Keratinocyte (primary cell): ENCODE results near the gene MSL3B.
A peak's percentile ranks its signal among the peaks of the same experiment; 100 is the strongest.

Experiments used
- DNase-seq: peaks from one replicate; pipeline ENCODE4 v3.0.0-alpha.2; 2011; ENCODE audit warnings: low read depth, missing footprints, low spot score
- FAIRE-seq: peaks from 2 replicates; lab custom pipeline; 2011; peaks lifted over from hg19 to GRCh38; lab: Jason Lieb, UNC
- H2AFZ ChIP-seq: 2 replicates; pipeline ENCODE4 v1.6.0; 2012; ENCODE audit warnings: low read length, control low read depth, inconsistent platforms; ENCODE audit not compliant: control insufficient read depth
- H3K27ac ChIP-seq: 2 replicates; pipeline ENCODE4 v1.5.1; 2011; ENCODE audit warnings: low read length; ENCODE audit not compliant: control insufficient read depth, insufficient read depth
- H3K27me3 ChIP-seq: 3 replicates; pipeline ENCODE4 v1.6.0; 2011; ENCODE audit warnings: low read length; ENCODE audit not compliant: control insufficient read depth, insufficient read depth; ENCODE audit errors: extremely low read depth
- H3K36me3 ChIP-seq, 2 experiments: 2 replicates in 1 of 2; 3 replicates in 1 of 2; pipeline ENCODE4 v1.5.1; 2011; ENCODE audit warnings: low read length in 2 of 2, mild to moderate bottlenecking in 1 of 2; ENCODE audit not compliant: control insufficient read depth in 2 of 2, insufficient read depth in 2 of 2; ENCODE audit errors: extremely low read depth in 1 of 2
- H3K4me1 ChIP-seq: 3 replicates; pipeline ENCODE4 v1.5.1; 2011; ENCODE audit warnings: low read length; ENCODE audit not compliant: control insufficient read depth, insufficient read depth; ENCODE audit errors: extremely low read depth
- H3K4me2 ChIP-seq: 3 replicates; pipeline ENCODE4 v1.6.0; 2011; ENCODE audit warnings: low read depth, low read length; ENCODE audit not compliant: control insufficient read depth, insufficient read depth; ENCODE audit errors: extremely low read depth
- H3K4me3 ChIP-seq, 3 experiments: fragments of 200-600 bp in 1 of 3; sonication (generic) in 1 of 3; 2 replicates in 2 of 3; 3 replicates in 1 of 3; pipeline ENCODE4 v1.5.1; 2011 to 2016; ENCODE audit warnings: low read length in 3 of 3, mild to moderate bottlenecking in 3 of 3, control low read depth in 2 of 3, inconsistent platforms in 1 of 3, low read depth in 1 of 3, mixed read lengths in 1 of 3, mixed run types in 1 of 3, moderate library complexity in 1 of 3; ENCODE audit not compliant: control insufficient read depth in 2 of 3, insufficient read depth in 2 of 3; ENCODE audit errors: extremely low read depth in 1 of 3
- H3K79me2 ChIP-seq: 2 replicates; pipeline ENCODE4 v1.6.0; 2012; ENCODE audit warnings: low read length; ENCODE audit not compliant: control insufficient read depth, insufficient read depth
- H3K9ac ChIP-seq: 3 replicates; pipeline ENCODE4 v1.6.0; 2011; ENCODE audit warnings: low read length; ENCODE audit not compliant: control insufficient read depth, insufficient read depth; ENCODE audit errors: extremely low read depth
- H3K9me1 ChIP-seq: 3 replicates; pipeline ENCODE4 v1.6.0; 2011; ENCODE audit warnings: low read length; ENCODE audit not compliant: control insufficient read depth, insufficient read depth; ENCODE audit errors: extremely low read depth
- H3K9me3 ChIP-seq: 2 replicates; pipeline ENCODE4 v1.5.1; 2012; ENCODE audit warnings: low read depth, low read length; ENCODE audit not compliant: control insufficient read depth
- H4K20me1 ChIP-seq: 3 replicates; pipeline ENCODE4 v1.6.0; 2011; ENCODE audit warnings: low read length; ENCODE audit not compliant: control insufficient read depth, insufficient read depth; ENCODE audit errors: extremely low read depth
- EZH2 ChIP-seq: IDR thresholded peaks from one replicate; pipeline ENCODE4 v1.6.1; 2012; ENCODE audit warnings: inconsistent platforms, mild to moderate bottlenecking, low read length, moderate library complexity
- dilution Hi-C: fragments of 300-500 bp; cut with MboI; formaldehyde crosslinking; loops from one replicate; pipeline ENCODE4 v1.7.0; 2020; ENCODE audit warnings: low sequenced_read_pairs; ENCODE audit not compliant: extremely low pct_ligation_motif_present
- TF ChIP-seq, protein P1 (sequence below), 3 experiments: IDR thresholded peaks in 1 of 3; conservative IDR thresholded peaks in 1 of 3; optimal IDR thresholded peaks in 1 of 3; 2 replicates in 2 of 3; 3 replicates in 1 of 3; pipeline versions ENCODE3 to v1.5.1; 2011; ENCODE audit warnings: low read length in 3 of 3, mild to moderate bottlenecking in 3 of 3, moderate library complexity in 2 of 3, control low read depth in 1 of 3, inconsistent platforms in 1 of 3; ENCODE audit not compliant: insufficient read depth in 2 of 3; ENCODE audit errors: extremely low read depth in 1 of 3

The MSL3B gene

GRCh38 chr2:233854241-233854981 lies 13.8 kb downstream of the MSL3B start, which contains the start of gene HJURP:
Gene HJURP (minus strand): TSS chr2:233854535. CDS start chr2:233854500, 35 bp downstream.
- Histone ChIP-seq H3K79me2 (peaks cover 47% of the 10 kb centered on the region), H4K20me1 (peaks cover 3% of the 10 kb centered on the region), H3K9me3 (no peaks in the 10 kb centered on the region), H3K4me2 (peak within 1 kb of the TSS; percentile 87), H3K9ac (peak within 1 kb of the TSS; percentile 71), H3K4me1 (peaks cover 21% of the 10 kb centered on the region), H3K4me3 (peak within 1 kb of the TSS; percentile 75 to 91 (median 90)), H3K9me1 (no peaks in the 10 kb centered on the region), H2AFZ (peak within 1 kb of the TSS; percentile 93), H3K27ac (peak within 1 kb of the TSS; percentile 51), H3K27me3 (no peaks in the 10 kb centered on the region), H3K36me3 (peaks cover 0 to 10% of the 10 kb centered on the region in 2 experiments)
- dilution Hi-C loops = no loop called here
- peak; percentile 67 for FAIRE-seq
- TF ChIP-seq, protein P1, sequence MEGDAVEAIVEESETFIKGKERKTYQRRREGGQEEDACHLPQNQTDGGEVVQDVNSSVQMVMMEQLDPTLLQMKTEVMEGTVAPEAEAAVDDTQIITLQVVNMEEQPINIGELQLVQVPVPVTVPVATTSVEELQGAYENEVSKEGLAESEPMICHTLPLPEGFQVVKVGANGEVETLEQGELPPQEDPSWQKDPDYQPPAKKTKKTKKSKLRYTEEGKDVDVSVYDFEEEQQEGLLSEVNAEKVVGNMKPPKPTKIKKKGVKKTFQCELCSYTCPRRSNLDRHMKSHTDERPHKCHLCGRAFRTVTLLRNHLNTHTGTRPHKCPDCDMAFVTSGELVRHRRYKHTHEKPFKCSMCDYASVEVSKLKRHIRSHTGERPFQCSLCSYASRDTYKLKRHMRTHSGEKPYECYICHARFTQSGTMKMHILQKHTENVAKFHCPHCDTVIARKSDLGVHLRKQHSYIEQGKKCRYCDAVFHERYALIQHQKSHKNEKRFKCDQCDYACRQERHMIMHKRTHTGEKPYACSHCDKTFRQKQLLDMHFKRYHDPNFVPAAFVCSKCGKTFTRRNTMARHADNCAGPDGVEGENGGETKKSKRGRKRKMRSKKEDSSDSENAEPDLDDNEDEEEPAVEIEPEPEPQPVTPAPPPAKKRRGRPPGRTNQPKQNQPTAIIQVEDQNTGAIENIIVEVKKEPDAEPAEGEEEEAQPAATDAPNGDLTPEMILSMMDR (optimal IDR thresholded peaks at IDR 0.05 in 1 of 3, IDR thresholded peaks at IDR 0.05 in 1 of 3, conservative IDR thresholded peaks at IDR 0.05 in 1 of 3; ENCODE audit: extremely low read depth in 1 of 3, insufficient read depth in 2 of 3, low read length in 3 of 3) = no peak
- no peak for TF ChIP-seq EZH2
- DNase-seq = peak; percentile 81

GRCh38 chr2:233853883-233854240 lies 14.3 kb downstream of the MSL3B start:
- DNase-seq (no peak), FAIRE-seq (no peak)
- Histone ChIP-seq H3K36me3 (peaks cover 0 to 15% of the 10 kb centered on the region in 2 experiments), H3K4me2 (peak overlapping the region; percentile 87), H3K4me1 (peaks cover 21% of the 10 kb centered on the region), H2AFZ (peak overlapping the region; percentile 93), H4K20me1 (peaks cover 3% of the 10 kb centered on the region), H3K9me1 (no peaks in the 10 kb centered on the region), H3K79me2 (peaks cover 52% of the 10 kb centered on the region), H3K27me3 (no peaks in the 10 kb centered on the region), H3K27ac (peak overlapping the region; percentile 34), H3K9ac (peak overlapping the region; percentile 71), H3K4me3 (peak overlapping the region; percentile 75 to 91 (median 90)), H3K9me3 (no peaks in the 10 kb centered on the region)
- TF ChIP-seq, protein P1 (optimal IDR thresholded peaks at IDR 0.05 in 1 of 3, IDR thresholded peaks at IDR 0.05 in 1 of 3, conservative IDR thresholded peaks at IDR 0.05 in 1 of 3; ENCODE audit: extremely low read depth in 1 of 3, insufficient read depth in 2 of 3, low read length in 3 of 3) = no peak
- no peak for TF ChIP-seq EZH2
- dilution Hi-C loops = no loop called here
